HCT116 (cell line): ENCODE measurements around the gene KIRREL2. TPM values are rescaled to one million over a fixed set of nuclear protein-coding genes. Genes with fewer than 3 reads are reported as not detected.
A peak's percentile ranks its signal among the peaks of the same experiment; 100 is the strongest.

Experiments
- ATAC-seq: fragments of 200-7000 bp; cut with Tn5 transposase; 2 replicates; pipeline ENCODE4 v1.9.1; 2020; ENCODE audit warnings: mild to moderate bottlenecking, moderate library complexity
- BruUV-seq: library from RNA; stranded (reverse); fragments of 400-500 nt; replicated peaks from 2 replicates; lab custom pipeline; 2021; lab: Mats Ljungman, UMichigan
- CTCF ChIA-PET: fragments of 300-600 bp; sonication (Branson Sonifier 250); formaldehyde crosslinking; loops from one replicate; lab custom pipeline; 2021; ENCODE audit warnings: antibody characterized with exemption; lab: Charles Lee
- POLR2A ChIA-PET: fragments of 300-600, 350-600 bp; sonication (Branson Sonifier 250); formaldehyde crosslinking; loops from one replicate; lab custom pipeline; 2021; ENCODE audit warnings: antibody characterized with exemption; lab: Charles Lee
- RAD21 ChIA-PET, 2 experiments: fragments of 300-600 bp; sonication (Branson Sonifier 250); formaldehyde crosslinking; loops; one replicate each; lab custom pipeline; 2023; ENCODE audit warnings: low total read pairs in 2 of 2; ENCODE audit not compliant: uncharacterized antibody in 2 of 2, unreplicated experiment in 2 of 2, low non-redundant PET in 1 of 2; lab: Charles Lee
- DNase-seq: peaks from one replicate; pipeline ENCODE4 v3.0.0-alpha.2; 2010; ENCODE audit warnings: low read depth, low spot score
- H2AFZ ChIP-seq: fragments of 200-600 bp; shearing (Covaris generic), sonication (generic); 2 replicates; pipeline ENCODE4 v1.6.1; 2017; ENCODE audit warnings: low read depth, mixed run types, mixed read lengths, antibody characterized with exemption, low read length; ENCODE audit not compliant: poor library complexity, severe bottlenecking
- H3K27ac ChIP-seq: 2 replicates; pipeline ENCODE4 v1.5.1; 2012; ENCODE audit warnings: low read depth, low read length
- H3K27me3 ChIP-seq: fragments of 200-600 bp; sonication (generic); 2 replicates; pipeline ENCODE4 v1.6.1; 2016; ENCODE audit warnings: mixed run types, low read length, mixed read lengths; ENCODE audit not compliant: insufficient read depth
- H3K36me3 ChIP-seq, 2 experiments: fragments of 200-500 bp in 1 of 2; fragments of 200-600 bp in 1 of 2; sonication (Bioruptor generic) in 1 of 2; sonication (generic) in 1 of 2; 2 replicates each; pipeline versions ENCODE4 v1.5.1 to v1.6.1; 2014 to 2016; ENCODE audit warnings: low read length in 2 of 2, inconsistent platforms in 1 of 2, mixed read lengths in 1 of 2, mixed run types in 1 of 2; ENCODE audit not compliant: insufficient read depth in 2 of 2, control insufficient read depth in 1 of 2
- H3K4me1 ChIP-seq, 2 experiments: fragments of 200-600 bp in 1 of 2; sonication (generic) in 1 of 2; 2 replicates each; pipeline versions ENCODE4 v1.5.1 to v1.6.1; 2012 to 2017; ENCODE audit warnings: low read length in 2 of 2, inconsistent platforms in 1 of 2, mild to moderate bottlenecking in 1 of 2, mixed read lengths in 1 of 2, mixed run types in 1 of 2, moderate library complexity in 1 of 2; ENCODE audit not compliant: insufficient read depth in 2 of 2, control insufficient read depth in 1 of 2
- H3K4me2 ChIP-seq: fragments of 200-600 bp; sonication (generic); 2 replicates; pipeline ENCODE4 v1.6.1; 2017; ENCODE audit warnings: mixed run types, low read length, mixed read lengths
- H3K4me3 ChIP-seq, 2 experiments: fragments of 200-600 bp in 1 of 2; sonication (generic) in 1 of 2; replicated peaks in 1 of 2; 2 replicates each; pipeline ENCODE4 v1.5.1; 2011 to 2016; ENCODE audit warnings: low read length in 2 of 2, control low read depth in 1 of 2, low read depth in 1 of 2, mild to moderate bottlenecking in 1 of 2, mixed read lengths in 1 of 2, mixed run types in 1 of 2
- H3K79me2 ChIP-seq: fragments of 200-600 bp; sonication (generic); 2 replicates; pipeline ENCODE4 v1.6.1; 2017; ENCODE audit warnings: mild to moderate bottlenecking, mixed run types, low read length, moderate library complexity, mixed read lengths; ENCODE audit not compliant: insufficient read depth
- H3K9ac ChIP-seq: fragments of 200-600 bp; sonication (generic); 2 replicates; pipeline ENCODE4 v1.6.1; 2016; ENCODE audit warnings: low read length, mixed read lengths
- H3K9me2 ChIP-seq: fragments of 200-600 bp; sonication (generic), shearing (Covaris generic); 2 replicates; pipeline ENCODE4 v1.6.1; 2017; ENCODE audit warnings: mixed run types, mild to moderate bottlenecking, moderate library complexity; ENCODE audit not compliant: insufficient read depth
- H3K9me3 ChIP-seq, 2 experiments: fragments of 200-500 bp in 1 of 2; fragments of 200-600 bp in 1 of 2; sonication (Bioruptor generic) in 1 of 2; sonication (generic) in 1 of 2; 2 replicates each; pipeline ENCODE4 v1.6.1; 2014 to 2017; ENCODE audit warnings: low read length in 2 of 2, mixed read lengths in 2 of 2, inconsistent platforms in 1 of 2, low read depth in 1 of 2, mild to moderate bottlenecking in 1 of 2, mixed run types in 1 of 2, moderate library complexity in 1 of 2; ENCODE audit not compliant: control insufficient read depth in 1 of 2, insufficient read depth in 1 of 2
- H4K20me1 ChIP-seq: fragments of 200-600 bp; sonication (generic), shearing (Covaris generic); 2 replicates; pipeline ENCODE4 v1.6.1; 2017; ENCODE audit warnings: mixed run types, mild to moderate bottlenecking, moderate library complexity; ENCODE audit not compliant: insufficient read depth
- ELF1 ChIP-seq: IDR thresholded peaks from 2 replicates; pipeline ENCODE4 v1.6.1; 2012; ENCODE audit warnings: low read depth, borderline replicate concordance
- EZH2 ChIP-seq: fragments of 200-600 bp; sonication (generic); IDR thresholded peaks from 2 replicates; pipeline ENCODE4 v1.6.1; 2017; ENCODE audit warnings: antibody characterized with exemption, mixed run types
- JUND ChIP-seq: IDR thresholded peaks from 2 replicates; pipeline ENCODE4 v1.6.1; 2012
- POLR2A ChIP-seq: IDR thresholded peaks from 2 replicates; pipeline ENCODE4 v1.7.0; 2011; ENCODE audit warnings: borderline replicate concordance; ENCODE audit not compliant: insufficient read depth, insufficient read length; ENCODE audit errors: extremely low read depth
- POLR2AphosphoS5 ChIP-seq: IDR thresholded peaks from 2 replicates; pipeline ENCODE4 v1.6.1; 2011; ENCODE audit warnings: mild to moderate bottlenecking, low read depth, low read length, moderate library complexity
- RAD21 ChIP-seq: IDR thresholded peaks from 2 replicates; pipeline ENCODE4 v1.6.1; 2012; ENCODE audit warnings: low read depth, mild to moderate bottlenecking
- REST ChIP-seq: IDR thresholded peaks from 2 replicates; pipeline ENCODE4 v1.6.1; 2012; ENCODE audit warnings: low read depth
- SIN3A ChIP-seq: IDR thresholded peaks from 2 replicates; pipeline ENCODE4 v1.6.1; 2012; ENCODE audit warnings: low read depth
- SP1 ChIP-seq: IDR thresholded peaks from 2 replicates; pipeline ENCODE4 v1.6.1; 2012; ENCODE audit warnings: low read depth
- SRF ChIP-seq: IDR thresholded peaks from 2 replicates; pipeline ENCODE4 v1.6.1; 2012; ENCODE audit warnings: low read depth
- TCF7L2 ChIP-seq: IDR thresholded peaks from 2 replicates; pipeline ENCODE4 v1.7.0; 2011; ENCODE audit warnings: borderline replicate concordance, inconsistent platforms; ENCODE audit not compliant: insufficient read depth, insufficient read length; ENCODE audit errors: extremely low read depth
- intact Hi-C: fragments of 100-400 bp; cut with micrococcal nuclease; formaldehyde crosslinking; loops from 2 replicates; pipeline ENCODE4 v1.10.0; 2022
- total RNA-seq: library from RNA; stranded (reverse); gene quantifications from one replicate; pipeline ENCODE4 v1.2.1, GENCODE V29; 2021; ENCODE audit not compliant: unreplicated experiment
- TF ChIP-seq, protein P1 (sequence below), 3 experiments: fragments of 200-600 bp in 1 of 3; sonication (generic) in 1 of 3; IDR thresholded peaks in 2 of 3; conservative IDR thresholded peaks in 1 of 3; 2 replicates each; pipeline ENCODE4 v1.5.1; 2012 to 2017; ENCODE audit warnings: low read depth in 2 of 3, low read length in 2 of 3, antibody characterized with exemption in 1 of 3, borderline replicate concordance in 1 of 3, control low read depth in 1 of 3, mild to moderate bottlenecking in 1 of 3, mixed read lengths in 1 of 3, mixed run types in 1 of 3, moderate library complexity in 1 of 3; ENCODE audit not compliant: insufficient read depth in 1 of 3

The KIRREL2 gene
- total RNA-seq, 1 experiment from 2014 or later = 1.3 TPM

- H3K9me2 ChIP-seq = no peaks in the 10 kb centered on the region
- intact Hi-C loops = no loop called here
- no peaks in the 10 kb centered on the region for H4K20me1 ChIP-seq
- H3K4me2 ChIP-seq = peak overlapping the region; percentile 91
- H2AFZ ChIP-seq = no peak overlapping the region
- RAD21 ChIA-PET = no interaction called here
- no peaks in the 10 kb centered on the region for H3K9me3 ChIP-seq
- H3K27me3 ChIP-seq = no peaks in the 10 kb centered on the region
- DNase-seq (no peak), ATAC-seq (no peak)
- peaks cover 15 to 28% of the 10 kb centered on the region in 2 experiments; a peak in 3 of 4 replicates for H3K36me3 ChIP-seq
- H3K4me3 ChIP-seq = peak overlapping the region in 1 of 2 experiments; percentile 98; a peak in 3 of 4 replicates
- BruUV-seq = no TSS peak
- POLR2A ChIA-PET = no interaction called here
- CTCF ChIA-PET = interaction anchor here (1.2 kb wide), 1 partner anchor 16 kb away, joined by 3 read pairs; no protein-coding TSS in a partner anchor
- H3K79me2 ChIP-seq = peaks cover 37% of the 10 kb centered on the region
- H3K27ac ChIP-seq = peak overlapping the region; percentile 98; the same call in 1 of the 2 replicates
- H3K4me1 ChIP-seq = peaks cover 11 to 28% of the 10 kb centered on the region in 2 experiments
- TF ChIP-seq RAD21 (no peak), EZH2 (no peak), REST (no peak), POLR2A (no peak), JUND (no peak), SRF (no peak), TCF7L2 (no peak), SP1 (no peak), SIN3A (no peak), ELF1 (no peak), POLR2AphosphoS5 (no peak)
- TF ChIP-seq, protein P1, sequence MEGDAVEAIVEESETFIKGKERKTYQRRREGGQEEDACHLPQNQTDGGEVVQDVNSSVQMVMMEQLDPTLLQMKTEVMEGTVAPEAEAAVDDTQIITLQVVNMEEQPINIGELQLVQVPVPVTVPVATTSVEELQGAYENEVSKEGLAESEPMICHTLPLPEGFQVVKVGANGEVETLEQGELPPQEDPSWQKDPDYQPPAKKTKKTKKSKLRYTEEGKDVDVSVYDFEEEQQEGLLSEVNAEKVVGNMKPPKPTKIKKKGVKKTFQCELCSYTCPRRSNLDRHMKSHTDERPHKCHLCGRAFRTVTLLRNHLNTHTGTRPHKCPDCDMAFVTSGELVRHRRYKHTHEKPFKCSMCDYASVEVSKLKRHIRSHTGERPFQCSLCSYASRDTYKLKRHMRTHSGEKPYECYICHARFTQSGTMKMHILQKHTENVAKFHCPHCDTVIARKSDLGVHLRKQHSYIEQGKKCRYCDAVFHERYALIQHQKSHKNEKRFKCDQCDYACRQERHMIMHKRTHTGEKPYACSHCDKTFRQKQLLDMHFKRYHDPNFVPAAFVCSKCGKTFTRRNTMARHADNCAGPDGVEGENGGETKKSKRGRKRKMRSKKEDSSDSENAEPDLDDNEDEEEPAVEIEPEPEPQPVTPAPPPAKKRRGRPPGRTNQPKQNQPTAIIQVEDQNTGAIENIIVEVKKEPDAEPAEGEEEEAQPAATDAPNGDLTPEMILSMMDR (IDR thresholded peaks at IDR 0.05 in 2 of 3, conservative IDR thresholded peaks at IDR 0.05 in 1 of 3; ENCODE audit: borderline replicate concordance in 1 of 3, insufficient read depth in 1 of 3, low read depth in 2 of 3, low read length in 2 of 3) = no peak
- peak overlapping the region; percentile 99; the same call in 1 of the 2 replicates for H3K9ac ChIP-seq
Measured at GRCh38 chr19:35897706-35898451, 41.2 kb downstream of the KIRREL2 start.
